Heart right ventricle (tissue), 16 donors: ENCODE measurements around the gene PHLPP1. TPM values are rescaled to one million over a fixed set of nuclear protein-coding genes. Genes with fewer than 3 reads are reported as not detected.

Experiments
- ATAC-seq, 8 donors: fragments of 200-7000 bp; cut with Tn5 transposase; one replicate each; pipeline ENCODE4 v1.9.1; 2020; ENCODE audit warnings: mild to moderate bottlenecking in 8 of 8, moderate library complexity in 8 of 8, moderate number of reproducible peaks in 1 of 8
- DNase-seq, 2 donors: peaks; one replicate each; pipeline ENCODE4 v3.0.0-alpha.2; 2020
- H3K27ac ChIP-seq, 10 donors: fragments of 200-600 bp; sonication (generic) in 2 of 10; one replicate each; pipeline versions ENCODE4 v1.5.0 to v1.8.0; 2020 to 2022; ENCODE audit warnings: mild to moderate bottlenecking in 3 of 10
- H3K27me3 ChIP-seq, 7 donors: fragments of 200-600 bp; one replicate each; pipeline ENCODE4 v1.8.0; 2021 to 2022; ENCODE audit warnings: mild to moderate bottlenecking in 2 of 7
- H3K36me3 ChIP-seq, 9 donors: fragments of 200-600 bp; sonication (generic) in 1 of 9; one replicate each; pipeline versions ENCODE4 v1.5.0 to v1.8.0; 2020 to 2022; ENCODE audit warnings: mild to moderate bottlenecking in 2 of 9
- H3K4me1 ChIP-seq, 9 donors: fragments of 200-600 bp; sonication (generic) in 1 of 9; one replicate each; pipeline versions ENCODE4 v1.5.0 to v1.8.0; 2020 to 2022; ENCODE audit warnings: mild to moderate bottlenecking in 4 of 9
- H3K4me3 ChIP-seq, 10 donors: fragments of 200-600 bp; sonication (generic) in 2 of 10; one replicate each; pipeline versions ENCODE4 v1.5.0 to v1.8.0; 2020 to 2022; ENCODE audit warnings: mild to moderate bottlenecking in 7 of 10, moderate library complexity in 2 of 10
- H3K9me3 ChIP-seq, 11 donors: fragments of 200-600 bp in 10 of 11; sonication (generic) in 2 of 11; one replicate each; pipeline versions ENCODE4 v1.5.0 to v1.8.0; 2013 to 2022; ENCODE audit warnings: mild to moderate bottlenecking in 2 of 11, control low read depth in 1 of 11, moderate library complexity in 1 of 11
- whole genome bisulfite sequencing, 2 donors: extraction: QIAGEN DNeasy Blood & Tissue Kit; methylation state at CpG; one replicate each; pipeline ENCODE4 v1.1.7; 2013; ENCODE audit warnings: inconsistent platforms in 1 of 2; 5-methylcytosine and 5-hydroxymethylcytosine counted together
- intact Hi-C, 10 donors: fragments of 100-400 bp; cut with DNase I; formaldehyde crosslinking; loops; one replicate each; pipeline versions ENCODE4 v1.11.1 to v1.14.2; 2022
- polyA plus RNA-seq, 2 donors: library from polyadenylated mRNA; stranded (reverse); fragments of 200-250 nt; gene quantifications; one replicate each; pipeline ENCODE4 v1.2.3, GENCODE V29; 2013
- total RNA-seq, 10 donors: library from RNA; stranded (reverse); fragmentation: NEBNext Ultra II Directional in 3 of 10; extraction: Animal tissue kit (Norgen Biotek cat#: 25700) in 3 of 10; gene quantifications; one replicate each; pipeline versions ENCODE4 v1.2.1 to v1.2.4, GENCODE V29; 2021 to 2023
- TF ChIP-seq, protein P1 (sequence below), 9 donors: fragments of 200-600 bp; sonication (generic) in 2 of 9; IDR thresholded peaks; one replicate each; pipeline versions ENCODE4 v1.5.0 to v1.8.0; 2021 to 2022; ENCODE audit warnings: antibody characterized with exemption in 9 of 9, mild to moderate bottlenecking in 5 of 9, moderate library complexity in 1 of 9
- donor health status: Arrhythmogenic right ventricular cardiomyopathy.
- donor health status: ischemic (EF 13 %, LVEDD 7.1; RV severe dilation, severe dysfunction).
- donor health status: healthy with polysubstance abuse.
- donor health status: DM: no; HTN: yes; CAD: no.
- donor health status: DM: no; HTN: no; CAD: no.
- donor health status: ischemic (EF 25% LVEDD 6.9; RV normal size, moderate dysfunction).
- donor health status: ischemic (EF 25% LVEDD 5.7; RV mildly dilated, moderate dysfunction).
- donor health status: healthy.
- donor health status: DM: yes; HTN: yes; CAD: no.
- donor health status: Ischemic cardiomyopathy.
- donor health status: ischemic (EF 35%, LVEDD 5.7; RV mildly dilated, moderate dysfunction).
- donor health status: nonischemic (EF 11% LVEDD 7.7; RV severe dilation, severe dysfunction).
- donor health status: DM: yes; HTN: yes; CAD: no.
- donor health status: PGD.
- donor health status: ischemic (EF 29% LVEDD 5.4; RV normal size, mild dysfunction).
- donor health status: nonischemic (EF 23%, LVEDD 6.1; RV moderate dilation, normal function).

Gene PHLPP1
- total and polyA plus RNA-seq, 12 donors = 1.8 to 10.7 (median 8.0) TPM

DNA sequence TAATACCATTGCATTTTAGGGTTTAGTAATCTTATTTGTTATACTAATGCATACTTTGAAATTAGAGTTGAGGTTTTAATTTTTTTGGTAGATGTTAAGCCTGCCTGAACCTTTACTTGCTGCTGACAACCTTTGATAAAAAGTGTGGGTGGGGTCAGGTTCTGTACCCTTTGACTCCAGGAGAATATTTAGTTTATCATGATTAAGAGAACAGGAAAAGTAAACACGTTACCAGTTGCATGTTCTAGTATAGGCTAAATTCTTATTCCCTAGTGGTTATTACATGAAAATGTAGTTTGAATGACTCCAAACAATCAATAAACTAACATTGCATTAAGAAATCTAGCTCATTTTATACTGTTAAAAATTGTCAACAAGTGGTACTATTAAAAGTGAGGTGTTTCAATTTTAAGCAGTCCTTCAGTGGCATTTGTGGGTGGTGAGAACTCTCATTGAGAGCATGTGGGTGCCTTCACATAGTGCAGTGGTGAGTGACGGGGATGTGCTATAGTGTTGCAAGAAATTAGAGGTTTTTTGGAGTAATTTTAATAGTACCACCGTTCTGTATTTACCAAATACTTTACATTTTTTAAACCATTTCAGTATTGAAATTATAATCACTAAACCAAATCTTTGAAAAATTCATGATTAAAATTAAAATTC, 29.9 kb downstream of the PHLPP1 start:
- H3K4me3 ChIP-seq = no peak overlapping the region
- intact Hi-C loops = no loop called here
- no peak for DNase-seq
- no peak for ATAC-seq
- H3K27me3 ChIP-seq = no peaks in the 10 kb centered on the region
- H3K9me3 ChIP-seq = no peaks in the 10 kb centered on the region
- TF ChIP-seq, protein P1, sequence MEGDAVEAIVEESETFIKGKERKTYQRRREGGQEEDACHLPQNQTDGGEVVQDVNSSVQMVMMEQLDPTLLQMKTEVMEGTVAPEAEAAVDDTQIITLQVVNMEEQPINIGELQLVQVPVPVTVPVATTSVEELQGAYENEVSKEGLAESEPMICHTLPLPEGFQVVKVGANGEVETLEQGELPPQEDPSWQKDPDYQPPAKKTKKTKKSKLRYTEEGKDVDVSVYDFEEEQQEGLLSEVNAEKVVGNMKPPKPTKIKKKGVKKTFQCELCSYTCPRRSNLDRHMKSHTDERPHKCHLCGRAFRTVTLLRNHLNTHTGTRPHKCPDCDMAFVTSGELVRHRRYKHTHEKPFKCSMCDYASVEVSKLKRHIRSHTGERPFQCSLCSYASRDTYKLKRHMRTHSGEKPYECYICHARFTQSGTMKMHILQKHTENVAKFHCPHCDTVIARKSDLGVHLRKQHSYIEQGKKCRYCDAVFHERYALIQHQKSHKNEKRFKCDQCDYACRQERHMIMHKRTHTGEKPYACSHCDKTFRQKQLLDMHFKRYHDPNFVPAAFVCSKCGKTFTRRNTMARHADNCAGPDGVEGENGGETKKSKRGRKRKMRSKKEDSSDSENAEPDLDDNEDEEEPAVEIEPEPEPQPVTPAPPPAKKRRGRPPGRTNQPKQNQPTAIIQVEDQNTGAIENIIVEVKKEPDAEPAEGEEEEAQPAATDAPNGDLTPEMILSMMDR (IDR thresholded peaks at IDR 0.05) = no peak
- 80 to 93% methylated on average over 3 of the region's 3 CpGs for WGBS, 2 donors
- peaks cover 0 to 35% (median 12%) of the 10 kb centered on the region in 9 donors for H3K4me1 ChIP-seq
- no peak overlapping the region for H3K27ac ChIP-seq
- H3K36me3 ChIP-seq = no peaks in the 10 kb centered on the region

DNA sequence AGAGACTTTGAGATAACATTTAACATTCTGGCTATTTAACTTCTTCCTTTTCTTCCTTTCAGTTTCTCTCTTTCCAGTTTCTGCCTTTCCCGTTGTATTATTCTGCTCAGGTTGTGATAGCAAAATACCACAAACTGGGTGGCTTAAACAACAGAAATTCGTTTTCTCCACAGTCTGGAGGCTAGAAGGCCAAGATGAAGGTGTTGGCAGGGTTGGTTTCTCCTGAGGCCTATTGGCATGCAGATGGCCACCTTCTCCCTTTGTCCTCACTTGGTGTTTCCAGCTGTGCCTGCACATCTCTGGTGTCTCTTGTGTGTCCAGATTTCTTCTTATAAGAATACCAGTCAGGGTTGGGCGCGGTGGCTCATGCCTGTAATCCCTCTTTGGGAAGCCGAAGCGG, 34.0 kb downstream of the PHLPP1 start:
- WGBS, 2 donors = 89 to 93% methylated on average over 6 of the region's 6 CpGs
- Histone ChIP-seq H3K9me3 (no peaks in the 10 kb centered on the region), H3K4me3 (no peak overlapping the region), H3K36me3 (no peaks in the 10 kb centered on the region), H3K27ac (no peak overlapping the region), H3K27me3 (no peaks in the 10 kb centered on the region), H3K4me1 (peaks cover 3 to 46% (median 25%) of the 10 kb centered on the region in 9 donors)
- intact Hi-C loops = no loop called here
- no peak for ATAC-seq
- TF ChIP-seq, protein P1 (IDR thresholded peaks at IDR 0.05) = no peak
- no peak for DNase-seq

DNA sequence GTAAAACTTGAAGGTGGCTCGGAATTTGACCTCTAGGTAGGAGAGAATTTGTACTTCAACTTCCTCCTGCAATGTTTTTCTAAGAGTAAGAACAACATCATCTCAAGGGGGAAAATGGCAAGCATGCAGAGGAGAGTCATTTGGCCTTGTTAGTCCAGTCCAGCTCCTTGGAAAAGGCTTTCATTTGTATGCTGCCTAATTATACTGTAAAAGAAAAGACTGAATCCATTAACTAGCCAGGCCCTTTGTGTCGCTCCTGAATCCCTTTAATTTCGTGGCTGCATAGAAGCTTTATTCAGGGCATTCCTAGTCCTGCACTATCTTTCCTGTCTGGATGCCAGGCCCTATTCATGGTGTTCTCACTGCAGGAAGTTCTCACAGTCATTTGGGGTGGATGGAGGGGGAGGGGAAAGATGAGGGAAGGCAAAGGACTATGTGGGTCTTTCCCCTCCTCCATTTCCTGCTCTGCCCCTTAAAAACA, 36.0 kb downstream of the PHLPP1 start:
- peak; percentile 71 to 91 (median 81) for ATAC-seq
- intact Hi-C loops = no loop called here
- no peak overlapping the region for H3K4me3 ChIP-seq

DNA sequence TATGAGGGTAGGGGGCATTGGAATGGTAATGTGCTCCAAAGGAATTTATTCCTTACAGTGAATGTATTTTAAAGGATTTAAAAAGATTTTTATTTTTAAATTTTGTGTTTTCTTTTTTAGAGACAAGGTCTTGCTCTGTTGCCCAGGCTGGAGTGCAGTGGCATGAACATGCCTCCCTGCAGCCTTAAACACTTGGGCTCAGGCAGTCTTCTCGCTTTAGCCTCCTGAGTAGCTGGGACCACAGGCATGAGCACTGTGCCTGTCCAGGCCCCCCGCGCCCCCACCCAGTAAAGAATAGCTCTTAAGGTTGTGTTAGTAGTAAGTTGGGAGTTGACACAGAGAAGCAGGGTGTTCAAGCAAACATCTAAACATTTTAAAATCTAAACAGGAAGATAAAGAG, 36.6 kb downstream of the PHLPP1 start:
- peak overlapping the region in 5 of 10 donors; percentile 13 to 51 (median 41) for H3K27ac ChIP-seq
- H3K9me3 ChIP-seq = peaks cover 0 to 7% (median 0%) of the 10 kb centered on the region in 11 donors
- H3K27me3 ChIP-seq = no peaks in the 10 kb centered on the region
- ATAC-seq (peak in 2 of 8 donors; percentile 46 to 49), DNase-seq (no peak)
- 81 to 88% methylated on average over 3 of the region's 3 CpGs for WGBS, 2 donors
- no peaks in the 10 kb centered on the region for H3K36me3 ChIP-seq
- intact Hi-C loops = no loop called here
- H3K4me1 ChIP-seq = peaks cover 3 to 37% (median 25%) of the 10 kb centered on the region in 9 donors
- TF ChIP-seq, protein P1 (IDR thresholded peaks at IDR 0.05) = no peak
- no peak overlapping the region for H3K4me3 ChIP-seq

More for the DNA sequence above, 36.0 kb downstream of the PHLPP1 start:
- WGBS, 2 donors = 24 to 28% methylated on average over 3 of the region's 3 CpGs
- TF ChIP-seq, protein P1 (IDR thresholded peaks at IDR 0.05) = no peak
- no peaks in the 10 kb centered on the region for H3K27me3 ChIP-seq
- H3K9me3 ChIP-seq = peaks cover 0 to 7% (median 0%) of the 10 kb centered on the region in 11 donors
- H3K36me3 ChIP-seq = no peaks in the 10 kb centered on the region
- H3K27ac ChIP-seq = peak overlapping the region in 6 of 10 donors; percentile 13 to 51 (median 34)
- H3K4me1 ChIP-seq = peaks cover 3 to 37% (median 25%) of the 10 kb centered on the region in 9 donors
- DNase-seq = peak in 1 of 2 donors; percentile 67
